Small intestine (tissue), 7 donors: ENCODE results near the gene KRT85. TPM values are rescaled to one million over a fixed set of nuclear protein-coding genes. Genes with fewer than 3 reads are reported as not detected.
A peak's percentile ranks its signal among the peaks of the same experiment; 100 is the strongest.

Experiments
- DNase-seq, 2 donors: peaks; one replicate each; pipeline versions ENCODE4 v3.0.0 to v3.0.0-alpha.2; 2013
- FAIRE-seq: peaks from 2 replicates; lab custom pipeline; 2012; peaks lifted over from hg19 to GRCh38; lab: Jason Lieb, UNC
- H3K27ac ChIP-seq, 3 donors: one replicate each; pipeline ENCODE4 v1.5.1; 2013; ENCODE audit warnings: low read length in 2 of 3, mild to moderate bottlenecking in 2 of 3, control low read depth in 1 of 3, inconsistent platforms in 1 of 3, low read depth in 1 of 3, moderate library complexity in 1 of 3
- H3K27me3 ChIP-seq, 3 donors: one replicate each; pipeline ENCODE4 v1.6.1; 2013; ENCODE audit warnings: low read length in 3 of 3, inconsistent platforms in 1 of 3; ENCODE audit not compliant: control insufficient read depth in 3 of 3, insufficient read depth in 3 of 3
- H3K36me3 ChIP-seq, 3 donors: one replicate each; pipeline ENCODE4 v1.6.1; 2013; ENCODE audit warnings: low read length in 3 of 3, inconsistent platforms in 1 of 3, low read depth in 1 of 3, mild to moderate bottlenecking in 1 of 3, moderate library complexity in 1 of 3; ENCODE audit not compliant: control insufficient read depth in 3 of 3, insufficient read depth in 2 of 3
- H3K4me1 ChIP-seq, 3 donors: one replicate each; pipeline ENCODE4 v1.6.1; 2013; ENCODE audit warnings: low read length in 2 of 3, inconsistent platforms in 1 of 3, low read depth in 1 of 3, mild to moderate bottlenecking in 1 of 3, moderate library complexity in 1 of 3; ENCODE audit not compliant: control insufficient read depth in 3 of 3, insufficient read depth in 2 of 3
- H3K4me3 ChIP-seq, 3 donors: one replicate each; pipeline ENCODE4 v1.5.1; 2013; ENCODE audit warnings: low read length in 3 of 3, control low read depth in 1 of 3, inconsistent platforms in 1 of 3, low read depth in 1 of 3, mild to moderate bottlenecking in 1 of 3, moderate library complexity in 1 of 3
- H3K9me3 ChIP-seq, 2 donors: one replicate each; pipeline ENCODE4 v1.6.1; 2013; ENCODE audit warnings: low read depth in 1 of 2, low read length in 1 of 2; ENCODE audit not compliant: control insufficient read depth in 2 of 2, insufficient read depth in 1 of 2
- WGBS, 3 donors: extraction: QIAGEN DNeasy Blood & Tissue Kit; methylation state at CpG; one replicate each; pipeline ENCODE4 v1.1.7; 2013; 5-methylcytosine and 5-hydroxymethylcytosine counted together
- polyA plus RNA-seq, 4 donors: library from polyadenylated mRNA; stranded (reverse) in 3 of 4; unstranded in 1 of 4; fragments of 200-250 nt in 3 of 4; fragments of 120-200 nt in 1 of 4; gene quantifications; one replicate each; pipeline versions ENCODE4 v1.2.1 to v1.2.3, GENCODE V29; 2013
- donor health status: healthy with polysubstance abuse.
- donor health status: control.
- donor health status: control.
- donor health status: Bipolar disorder and iron deficiency.
- donor health status: healthy.

KRT85 gene
- polyA plus RNA-seq, 4 donors, result 0.03 TPM; not detected in 3

DNA sequence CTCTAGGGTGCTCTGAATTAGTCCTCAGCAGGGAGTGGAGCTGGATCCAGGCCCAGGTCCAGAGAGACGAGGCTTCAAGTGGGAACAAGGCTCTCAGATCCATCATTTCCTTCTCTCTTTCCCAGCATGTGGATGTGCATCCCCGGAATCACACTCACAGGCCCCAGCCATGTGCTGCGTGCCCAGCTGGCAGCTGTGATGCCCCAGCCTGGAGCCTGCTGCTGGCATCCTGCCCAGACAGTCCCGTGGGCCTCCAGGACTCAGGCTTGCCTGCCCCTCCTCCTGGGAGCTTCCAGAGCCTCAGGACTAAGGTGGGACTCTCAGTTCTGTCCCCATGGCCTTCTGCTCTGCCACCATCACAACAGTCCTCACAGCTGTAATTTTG, 24.3 kb upstream of the KRT85 start:
- Histone ChIP-seq H3K9me3 (no peaks in the 10 kb centered on the region), H3K27me3 (peaks cover 0 to 17% (median 0%) of the 10 kb centered on the region in 3 donors), H3K4me1 (no peaks in the 10 kb centered on the region), H3K27ac (no peak overlapping the region), H3K4me3 (no peak overlapping the region), H3K36me3 (no peaks in the 10 kb centered on the region)
- WGBS, 3 donors, result 8 to 20% (median 10%) methylated on average over 4 of the region's 4 CpGs
- FAIRE-seq, result no peak
- DNase-seq, result peak; percentile 8 to 27

- DNase-seq (peak; percentile 16 to 27), FAIRE-seq (no peak)
- no peak overlapping the region for H3K4me3 ChIP-seq
- no peak overlapping the region for H3K27ac ChIP-seq
- no peaks in the 10 kb centered on the region for H3K36me3 ChIP-seq
- no peaks in the 10 kb centered on the region for H3K9me3 ChIP-seq
- no peaks in the 10 kb centered on the region for H3K4me1 ChIP-seq
- H3K27me3 ChIP-seq, result peaks cover 0 to 17% (median 0%) of the 10 kb centered on the region in 3 donors
- WGBS, 3 donors, result 63 to 74% (median 64%) methylated on average over 11 of the region's 11 CpGs
Observed at GRCh38 chr12:52390739-52391617, 23.7 kb upstream of the KRT85 start.

- Histone ChIP-seq H3K27ac (no peak overlapping the region), H3K9me3 (no peaks in the 10 kb centered on the region), H3K4me3 (no peak overlapping the region), H3K36me3 (no peaks in the 10 kb centered on the region), H3K4me1 (no peaks in the 10 kb centered on the region), H3K27me3 (peaks cover 0 to 17% (median 0%) of the 10 kb centered on the region in 3 donors)
- 52 to 64% (median 59%) methylated on average over 9 of the region's 9 CpGs for WGBS, 3 donors
- FAIRE-seq (no peak), DNase-seq (no peak)
Observed at GRCh38 chr12:52389313-52390207, 22.3 kb upstream of the KRT85 start.

DNA sequence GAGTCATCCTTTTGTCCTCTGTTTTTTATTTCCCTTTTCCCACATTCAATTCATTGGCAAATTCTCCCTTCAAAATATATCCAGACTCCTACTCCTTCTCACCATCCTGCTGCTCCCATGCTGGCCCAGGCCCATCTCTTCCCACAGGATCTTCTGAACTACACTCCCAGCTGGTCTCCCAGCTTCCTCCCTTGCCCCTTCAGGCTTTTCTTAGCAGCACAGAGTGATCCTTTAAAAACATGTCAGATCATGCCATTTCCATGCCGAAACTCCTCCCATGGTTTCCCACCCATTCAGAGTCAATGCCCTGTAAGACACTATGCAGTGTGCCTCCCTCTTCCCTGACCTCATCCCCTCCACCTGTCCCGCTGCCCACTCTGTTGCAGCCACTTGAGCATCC, 20.6 kb upstream of the KRT85 start:
- peaks cover 0 to 17% (median 0%) of the 10 kb centered on the region in 3 donors for H3K27me3 ChIP-seq
- H3K4me3 ChIP-seq, result no peak overlapping the region
- no peaks in the 10 kb centered on the region for H3K36me3 ChIP-seq
- DNase-seq (no peak), FAIRE-seq (no peak)
- H3K9me3 ChIP-seq, result no peaks in the 10 kb centered on the region
- H3K27ac ChIP-seq, result no peak overlapping the region
- H3K4me1 ChIP-seq, result no peaks in the 10 kb centered on the region
- 78 to 88% (median 85%) methylated on average over 2 of the region's 2 CpGs for WGBS, 3 donors

GRCh38 chr12:52385226-52385702, 18.0 kb upstream of the KRT85 start, which contains the start of gene KRT84:
Gene KRT84 (minus strand): TSS chr12:52385652. CDS start chr12:52385585, 67 bp downstream.
- Histone ChIP-seq H3K36me3 (no peaks in the 10 kb centered on the region), H3K27me3 (peaks cover 0 to 19% (median 0%) of the 10 kb centered on the region in 3 donors), H3K4me1 (no peaks in the 10 kb centered on the region), H3K27ac (no peak within 1 kb of the TSS), H3K4me3 (no peak within 1 kb of the TSS), H3K9me3 (no peaks in the 10 kb centered on the region)
- WGBS, 3 donors, result 95 to 97% (median 97%) methylated on average over 11 of the region's 11 CpGs
- no peak for DNase-seq
- no peak for FAIRE-seq

DNA sequence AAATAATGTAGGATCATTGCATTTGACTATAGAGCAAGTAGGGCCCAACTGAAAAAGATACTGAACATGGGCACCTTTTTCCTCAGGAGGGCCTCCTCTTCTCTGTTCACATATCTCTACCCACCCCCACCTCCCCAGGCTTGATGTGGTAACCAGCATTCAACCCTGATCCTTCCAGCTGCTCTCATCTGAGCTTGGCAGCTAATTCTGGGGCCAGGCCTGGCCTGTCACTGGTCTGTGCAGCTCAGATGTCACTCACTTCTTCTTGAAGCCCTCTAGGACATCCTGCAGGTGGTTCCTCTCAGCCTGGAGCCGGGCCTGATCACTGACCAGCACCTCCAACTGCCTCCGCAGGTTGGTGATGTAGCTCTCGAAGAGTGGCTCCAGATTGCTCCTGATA, 16.1 kb upstream of the KRT85 start:
- WGBS, 3 donors, result 89 to 94% (median 91%) methylated on average over 3 of the region's 3 CpGs
- no peaks in the 10 kb centered on the region for H3K36me3 ChIP-seq
- H3K4me3 ChIP-seq, result no peak overlapping the region
- no peaks in the 10 kb centered on the region for H3K9me3 ChIP-seq
- FAIRE-seq (no peak), DNase-seq (no peak)
- H3K27ac ChIP-seq, result no peak overlapping the region
- peaks cover 0 to 8% (median 0%) of the 10 kb centered on the region in 3 donors for H3K27me3 ChIP-seq
- H3K4me1 ChIP-seq, result no peaks in the 10 kb centered on the region

- no peaks in the 10 kb centered on the region for H3K4me1 ChIP-seq
- H3K27me3 ChIP-seq, result peaks cover 0 to 5% (median 0%) of the 10 kb centered on the region in 3 donors
- WGBS, 3 donors, result 52 to 79% (median 63%) methylated on average over 2 of the region's 2 CpGs
- no peak for FAIRE-seq
- H3K4me3 ChIP-seq, result no peak overlapping the region
- DNase-seq, result peak in 1 of 2 donors; percentile 12
- H3K27ac ChIP-seq, result no peak overlapping the region
- no peaks in the 10 kb centered on the region for H3K9me3 ChIP-seq
- H3K36me3 ChIP-seq, result no peaks in the 10 kb centered on the region
Observed at GRCh38 chr12:52382854-52383253, 15.6 kb upstream of the KRT85 start.

DNA sequence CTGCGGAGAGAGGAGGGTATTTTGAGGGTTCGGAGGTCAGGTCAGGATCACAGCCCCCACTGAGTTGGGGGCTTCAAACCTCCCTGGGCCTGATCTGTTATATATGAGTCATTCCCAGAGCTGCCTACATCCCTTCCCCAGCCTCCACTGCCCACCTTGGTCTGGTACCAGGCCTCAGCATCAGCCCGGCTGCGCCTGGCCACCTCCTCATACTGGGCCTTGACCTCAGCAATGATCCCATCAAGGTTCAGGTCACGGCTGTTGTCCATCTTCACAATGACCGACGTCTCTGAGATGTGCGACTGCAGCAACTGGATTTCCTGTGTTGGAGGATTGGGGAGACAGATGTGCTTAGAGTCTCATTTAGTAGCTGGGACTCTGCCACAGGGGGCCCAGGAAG, 13.9 kb upstream of the KRT85 start:
- no peaks in the 10 kb centered on the region for H3K36me3 ChIP-seq
- H3K9me3 ChIP-seq, result no peaks in the 10 kb centered on the region
- H3K27ac ChIP-seq, result no peak overlapping the region
- H3K4me1 ChIP-seq, result no peaks in the 10 kb centered on the region
- WGBS, 3 donors, result 84 to 95% (median 91%) methylated on average over 8 of the region's 8 CpGs
- FAIRE-seq, result no peak
- DNase-seq, result no peak
- no peak overlapping the region for H3K4me3 ChIP-seq
- peaks cover 0 to 5% (median 0%) of the 10 kb centered on the region in 3 donors for H3K27me3 ChIP-seq
